Skin of body (tissue), 2 donors: Measurements from ENCODE around the gene SMC1B. TPM values are rescaled to one million over a fixed set of nuclear protein-coding genes. Genes with fewer than 3 reads are reported as not detected.
"Not testable (repeated sequence)": the region's sequence is repeated elsewhere in the genome, so short reads cannot be mapped to it uniquely, and the experiment has no call there.

Source experiments
- DNase-seq: peaks from one replicate; lab custom pipeline; 2025; lab: John Stamatoyannopoulos, UW
- total RNA-seq: library from RNA; depleted of rRNA; stranded (reverse); fragments of >200 nt; gene quantifications from one replicate; pipeline ENCODE4 v1.2.3, GENCODE V29; 2014

Gene SMC1B
- total RNA-seq, 1 donor from 2014 or later, result 0.10 TPM

DNA sequence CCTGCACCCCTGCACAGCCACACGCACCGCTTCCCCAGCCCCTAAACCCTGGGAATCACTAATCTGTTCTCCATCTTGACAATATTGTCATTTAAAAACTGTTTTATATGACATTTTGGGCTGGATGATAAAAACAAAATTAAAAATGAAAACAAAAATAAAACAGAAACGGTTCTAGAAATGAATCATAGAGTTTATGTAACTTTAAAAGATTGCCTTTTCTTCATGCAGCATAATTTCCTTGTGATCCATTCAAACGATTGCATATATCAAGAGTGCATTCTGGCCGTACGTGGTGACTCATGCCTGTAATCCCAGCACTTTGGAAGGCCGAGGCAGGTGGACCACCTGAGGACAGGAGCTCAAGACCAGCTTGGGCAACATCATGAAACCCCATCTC, 110.2 kb downstream of the SMC1B start:
- DNase-seq, result no peak

DNA sequence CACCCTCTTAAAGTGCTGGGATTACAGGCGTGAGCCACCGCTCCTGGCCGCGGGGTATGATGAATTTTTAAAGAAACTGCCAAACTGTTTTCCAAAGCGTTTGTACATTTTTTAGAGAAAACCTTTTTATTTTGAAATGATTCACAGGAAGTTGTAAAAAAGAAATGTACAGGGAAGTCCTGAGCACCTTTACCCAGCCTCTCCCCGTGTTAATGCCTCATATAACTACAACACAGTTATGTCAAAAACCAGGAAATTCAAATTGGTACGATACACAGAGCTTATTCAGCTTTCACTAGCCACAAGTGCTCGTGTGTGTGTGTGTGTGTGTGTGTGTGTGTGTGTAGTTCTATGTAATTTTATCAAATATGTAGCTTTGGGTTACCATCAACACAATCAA, 110.6 kb downstream of the SMC1B start:
- DNase-seq, result no peak

DNA sequence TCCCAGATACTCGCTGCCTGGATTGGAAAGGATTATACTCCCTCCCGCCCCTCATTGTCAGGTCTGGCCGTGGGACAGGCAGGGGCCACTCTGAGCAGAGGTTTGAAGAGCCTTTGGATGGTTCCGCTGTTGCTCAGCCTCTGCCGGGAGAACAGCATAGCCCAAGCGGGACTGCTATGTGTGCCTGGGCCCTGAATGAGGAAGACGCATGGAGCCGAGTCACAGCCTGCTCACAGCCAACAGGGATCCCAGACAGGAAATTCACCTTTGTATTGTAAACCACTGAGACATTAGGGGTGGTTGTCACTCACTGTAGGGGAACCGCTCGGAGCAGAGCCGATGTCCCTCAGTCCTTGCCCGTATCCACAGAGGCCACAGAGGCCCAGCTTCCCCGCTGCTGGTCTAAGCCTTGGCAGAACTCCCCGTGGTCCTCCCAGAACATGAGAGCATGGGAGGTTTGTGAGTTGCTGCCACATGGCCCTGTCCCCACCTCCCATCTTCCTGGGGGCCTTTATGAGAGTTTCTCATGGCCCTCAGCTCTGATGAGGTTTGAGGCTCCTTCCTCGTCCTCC, 114.4 kb downstream of the SMC1B start:
- DNase-seq, result no peak

DNA sequence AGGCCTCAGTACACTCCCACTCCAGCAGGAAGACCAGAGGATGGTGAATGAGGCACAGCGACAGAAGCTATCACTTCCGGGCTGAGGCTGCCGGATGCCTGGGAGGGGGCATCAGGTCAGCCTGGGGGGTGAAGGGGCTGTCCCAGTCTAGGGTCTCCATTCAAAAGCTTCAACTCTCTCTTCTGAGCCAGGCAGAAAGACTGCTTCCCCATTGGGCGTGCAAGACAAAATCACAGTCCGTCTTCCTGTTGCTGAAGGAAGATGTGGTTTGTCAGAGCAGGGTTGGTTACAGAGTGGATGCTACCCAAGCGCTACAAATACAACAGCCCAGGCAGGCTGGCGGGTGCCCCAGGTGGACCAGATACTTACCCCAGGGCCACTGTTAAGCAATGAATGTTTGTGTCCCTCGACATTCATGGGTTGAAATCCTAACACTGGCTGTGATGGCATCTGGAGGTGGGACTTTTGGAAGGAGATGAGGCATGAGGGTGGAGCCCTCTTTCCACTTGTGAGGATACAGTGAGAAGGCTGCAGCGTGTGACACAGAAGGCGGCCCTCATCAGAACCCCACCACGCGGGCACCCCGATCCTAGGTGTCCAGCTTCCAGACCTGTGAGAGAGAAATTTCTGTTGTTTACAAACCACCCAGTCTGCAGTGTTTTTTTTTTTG, 116.6 kb downstream of the SMC1B start:
- DNase-seq, result no peak

DNA sequence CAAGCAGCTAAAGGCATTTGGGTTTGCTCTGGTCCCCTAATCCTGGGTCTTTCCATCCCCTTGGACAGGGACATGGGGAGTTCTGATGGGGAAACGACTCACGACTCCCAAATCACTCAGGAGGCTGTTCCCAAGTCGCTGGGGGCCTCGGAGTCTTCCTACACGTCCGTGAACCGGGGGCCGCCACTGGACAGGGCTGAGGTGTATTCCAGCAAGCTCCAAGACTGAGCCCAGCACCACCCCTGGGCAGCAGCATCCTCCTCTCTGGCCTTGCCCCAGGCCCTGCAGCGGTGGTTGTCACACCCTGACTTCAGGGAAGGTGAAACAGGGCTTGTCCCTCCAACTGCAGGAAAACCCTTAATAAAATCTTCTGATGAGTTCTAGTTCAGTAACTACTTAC, 117.9 kb downstream of the SMC1B start:
- DNase-seq, result no peak

DNA sequence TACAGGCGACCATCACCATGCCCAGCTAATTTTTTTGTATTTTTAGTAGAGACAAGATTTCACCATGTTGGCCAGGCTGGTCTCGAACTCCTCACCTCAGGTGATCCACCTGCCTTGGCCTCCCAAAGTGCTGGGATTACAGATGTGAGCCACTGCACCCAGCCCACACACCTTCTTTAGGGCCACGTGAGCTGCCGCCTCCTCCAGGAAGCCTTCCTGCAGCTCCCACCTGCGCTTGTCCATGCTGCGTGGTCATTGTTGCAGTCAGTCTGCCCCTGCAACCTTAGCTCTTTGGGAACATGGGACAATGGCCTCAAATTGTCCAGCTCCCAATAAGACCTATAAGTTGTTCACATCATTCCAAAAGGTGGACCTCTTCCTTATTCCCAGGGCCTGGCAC, 118.4 kb downstream of the SMC1B start:
- not testable (repeated sequence) for DNase-seq

Other genes with a start within 250 kb of the SMC1B start
- 45.0 TPM for gene NUP50, start 249.7 kb downstream of the SMC1B start, total RNA-seq
- gene KIAA0930, start 172.7 kb downstream of the SMC1B start, total RNA-seq, result 32.1 TPM
- gene UPK3A, start 128.7 kb downstream of the SMC1B start, total RNA-seq, result not detected
- gene FAM118A, start 103.7 kb downstream of the SMC1B start, total RNA-seq, result 36.7 TPM
- gene RIBC2, start 94 bp upstream of the SMC1B start, total RNA-seq, result 2.1 TPM
- 117 TPM for gene FBLN1, start 89.3 kb upstream of the SMC1B start, total RNA-seq